ENCODE data around the gene KRT82.
"Not testable (repeated sequence)": the region's sequence is repeated elsewhere in the genome, so short reads cannot be mapped to it uniquely, and the experiment has no call there.

KRT82 gene

GRCh38 chr12:52410589-52411248, 4.6 kb upstream of the KRT82 start:
- DNase-seq (ENCODE audit: low spot score), result not testable (repeated sequence)

GRCh38 chr12:52407918-52408317, 1.8 kb upstream of the KRT82 start:
- DNase-seq (ENCODE audit: low spot score), result no peak

GRCh38 chr12:52404951-52405350, 1.2 kb downstream of the KRT82 start:
- DNase-seq (ENCODE audit: low spot score), result no peak

- DNase-seq (ENCODE audit: low spot score), result no peak
Measured at GRCh38 chr12:52403561-52403960, 2.6 kb downstream of the KRT82 start.

GRCh38 chr12:52402873-52403540, 3.1 kb downstream of the KRT82 start:
- DNase-seq (ENCODE audit: low spot score), result no peak

GRCh38 chr12:52402377-52402776, 3.8 kb downstream of the KRT82 start:
- DNase-seq (ENCODE audit: low spot score), result no peak

- DNase-seq (ENCODE audit: low spot score), result no peak
Measured at GRCh38 chr12:52401926-52402325, 4.2 kb downstream of the KRT82 start.

- no peak for DNase-seq (ENCODE audit: low spot score)
Measured at GRCh38 chr12:52401526-52401925, 4.6 kb downstream of the KRT82 start.

GRCh38 chr12:52400906-52401305, 5.2 kb downstream of the KRT82 start:
- no peak for DNase-seq (ENCODE audit: low spot score)

- DNase-seq (ENCODE audit: low spot score), result no peak
Measured at GRCh38 chr12:52399756-52400155, 6.4 kb downstream of the KRT82 start.

- no peak for DNase-seq (ENCODE audit: low spot score)
Measured at GRCh38 chr12:52398176-52398575, 8.0 kb downstream of the KRT82 start.

- no peak for DNase-seq (ENCODE audit: low spot score)
Measured at GRCh38 chr12:52396656-52397055, 9.5 kb downstream of the KRT82 start.

GRCh38 chr12:52395761-52396434, 10.2 kb downstream of the KRT82 start:
- DNase-seq (ENCODE audit: low spot score), result no peak

- DNase-seq (ENCODE audit: low spot score), result no peak
Measured at GRCh38 chr12:52394836-52395405, 11.2 kb downstream of the KRT82 start.

- DNase-seq (ENCODE audit: low spot score), result no peak
Measured at GRCh38 chr12:52392465-52393007, 13.6 kb downstream of the KRT82 start.

GRCh38 chr12:52391618-52392002, 14.5 kb downstream of the KRT82 start:
- peak; percentile 70 for DNase-seq (ENCODE audit: low spot score)

GRCh38 chr12:52390739-52391617, 15.2 kb downstream of the KRT82 start:
- peak; percentile 3 for DNase-seq (ENCODE audit: low spot score)

GRCh38 chr12:52389313-52390207, 16.6 kb downstream of the KRT82 start:
- DNase-seq (ENCODE audit: low spot score), result no peak

- DNase-seq (ENCODE audit: low spot score), result no peak
Measured at GRCh38 chr12:52387859-52388258, 18.3 kb downstream of the KRT82 start.

- DNase-seq (ENCODE audit: low spot score), result no peak
Measured at GRCh38 chr12:52385226-52385702, 20.9 kb downstream of the KRT82 start, which contains the start of gene KRT84. Gene KRT84 (minus strand): TSS chr12:52385652. CDS start chr12:52385585, 67 bp downstream.

Measured in globus pallidus (tissue), 1 donor.